K562 (cell line): Measurements from ENCODE around the gene CDKN2AIP. TPM values are rescaled to one million over a fixed set of nuclear protein-coding genes. Genes with fewer than 3 reads are reported as not detected.
"Not testable (repeated sequence)": the region's sequence is repeated elsewhere in the genome, so short reads cannot be mapped to it uniquely, and the experiment has no call there.

Source experiments
- ATAC-seq: fragments of 200-7000 bp; cut with Tn5 transposase; 3 replicates; pipeline ENCODE4 v1.9.1; 2020; ENCODE audit warnings: moderate library complexity
- BruUV-seq: library from RNA; stranded (reverse); fragments of 400-500 nt; replicated peaks from 2 replicates; lab custom pipeline; 2021; lab: Mats Ljungman, UMichigan
- CTCF ChIA-PET: fragments of 300-600 bp; formaldehyde crosslinking; extraction: SDS; loops from one replicate; lab custom pipeline; 2021; ENCODE audit warnings: low intra/inter-chr PET ratio; lab: Yijun Ruan, JAX
- POLR2A ChIA-PET: fragments of 300-600, 350-650 bp; sonication (Branson Sonifier 250); formaldehyde crosslinking; extraction: SDS; loops from one replicate; lab custom pipeline; 2021; ENCODE audit warnings: antibody characterized with exemption, inconsistent platforms; lab: Yijun Ruan, JAX
- DNase-seq, 4 experiments: peaks; one replicate each; pipeline versions ENCODE4 v3.0.0 to v3.0.0-alpha.2; 2011 to 2018; ENCODE audit warnings: low spot score in 3 of 4, mixed read lengths in 3 of 4; ENCODE audit errors: extremely low read depth in 1 of 4
- FAIRE-seq: peaks from 2 replicates; lab custom pipeline; 2011; peaks lifted over from hg19 to GRCh38; lab: Jason Lieb, UNC
- H2AFZ ChIP-seq: 2 replicates; pipeline ENCODE4 v1.6.0; 2011; ENCODE audit warnings: low read depth, low read length, control low read depth, inconsistent platforms
- H3K27ac ChIP-seq: fragments of 200-600 bp; 3 replicates; pipeline ENCODE4 v1.8.0; 2011; ENCODE audit warnings: low read depth, mild to moderate bottlenecking, control low read depth, inconsistent platforms, low read length, moderate library complexity, mixed read lengths; ENCODE audit errors: extremely low read depth
- H3K27me3 ChIP-seq, 2 experiments: fragments of 300-600 bp in 1 of 2; 2 replicates in 1 of 2; 3 replicates in 1 of 2; pipeline versions ENCODE4 v1.6.0 to v1.8.0; 2011; ENCODE audit warnings: inconsistent platforms in 2 of 2, low read length in 2 of 2, mild to moderate bottlenecking in 1 of 2, mixed read lengths in 1 of 2, moderate library complexity in 1 of 2; ENCODE audit not compliant: control insufficient read depth in 2 of 2, insufficient read depth in 2 of 2
- H3K36me3 ChIP-seq: fragments of 300-600 bp; 3 replicates; pipeline ENCODE4 v1.8.0; 2011; ENCODE audit warnings: mild to moderate bottlenecking, low read length, inconsistent platforms; ENCODE audit not compliant: control insufficient read depth, insufficient read depth
- H3K4me1 ChIP-seq, 2 experiments: fragments of 200-600 bp in 1 of 2; replicated peaks in 1 of 2; 2 replicates in 1 of 2; 3 replicates in 1 of 2; pipeline versions ENCODE4 v1.5.1 to v1.8.0; 2011; ENCODE audit warnings: inconsistent platforms in 2 of 2, low read length in 2 of 2, mild to moderate bottlenecking in 1 of 2, mixed read lengths in 1 of 2, moderate library complexity in 1 of 2; ENCODE audit not compliant: control insufficient read depth in 2 of 2, insufficient read depth in 2 of 2
- H3K4me2 ChIP-seq: 2 replicates; pipeline ENCODE4 v1.6.1; 2011; ENCODE audit warnings: low read length, control low read depth, inconsistent platforms, mixed read lengths; ENCODE audit not compliant: insufficient read depth
- H3K4me3 ChIP-seq: fragments of 200-600 bp; sonication (generic), shearing (Covaris generic); 2 replicates; pipeline ENCODE4 v1.5.1; 2016; ENCODE audit warnings: control low read depth, inconsistent platforms
- H3K79me2 ChIP-seq: fragments of 200-600 bp; 3 replicates; pipeline ENCODE4 v1.8.0; 2011; ENCODE audit warnings: low read length, inconsistent platforms; ENCODE audit not compliant: control insufficient read depth, insufficient read depth
- H3K9ac ChIP-seq, 2 experiments: 2 replicates each; pipeline versions ENCODE4 v1.6.0 to v1.6.1; 2011; ENCODE audit warnings: low read depth in 2 of 2, low read length in 2 of 2, control low read depth in 1 of 2, inconsistent platforms in 1 of 2, mild to moderate bottlenecking in 1 of 2, mixed read lengths in 1 of 2; ENCODE audit not compliant: insufficient read depth in 1 of 2
- H3K9me1 ChIP-seq: one replicate; pipeline ENCODE4 v1.6.0; 2011; ENCODE audit warnings: inconsistent platforms, mild to moderate bottlenecking, low read length, moderate library complexity; ENCODE audit not compliant: control insufficient read depth, insufficient read depth
- H3K9me3 ChIP-seq: replicated peaks from 2 replicates; pipeline ENCODE4 v1.5.1; 2011; ENCODE audit warnings: low read depth, low read length, inconsistent platforms; ENCODE audit not compliant: control insufficient read depth, insufficient read depth
- H4K20me1 ChIP-seq: replicated peaks from 2 replicates; pipeline ENCODE4 v1.6.1; 2011; ENCODE audit warnings: low read length, inconsistent platforms, mixed read lengths; ENCODE audit not compliant: control insufficient read depth, insufficient read depth
- BCLAF1 ChIP-seq, 2 experiments: fragments of 450-650 bp in 1 of 2; IDR thresholded peaks; 2 replicates each; pipeline ENCODE4 v1.6.1; 2011 to 2017; ENCODE audit warnings: low read depth in 2 of 2, antibody characterized with exemption in 1 of 2, borderline replicate concordance in 1 of 2, low read length in 1 of 2, mild to moderate bottlenecking in 1 of 2, mixed read lengths in 1 of 2; ENCODE audit not compliant: control insufficient read depth in 1 of 2
- ELF2 ChIP-seq: fragments of 250-450 bp; sonication (Bioruptor Pico); IDR thresholded peaks from 2 replicates; pipeline ENCODE4 v1.5.0; 2021; ENCODE audit warnings: mild to moderate bottlenecking
- MAX ChIP-seq: sonication (generic); formaldehyde crosslinking; IDR thresholded peaks from 2 replicates; pipeline ENCODE4 v1.9.0; 2022; ENCODE audit warnings: mild to moderate bottlenecking, missing genetic modification reagents
- MTF1 ChIP-seq: fragments of 250-450 bp; sonication (Bioruptor Pico); IDR thresholded peaks from 2 replicates; pipeline ENCODE4 v1.9.0; 2021; ENCODE audit warnings: moderate library complexity, mild to moderate bottlenecking, inconsistent platforms, borderline replicate concordance
- NEUROD1 ChIP-seq: fragments of 150-350 bp; IDR thresholded peaks from 2 replicates; pipeline ENCODE4 v1.6.1; 2014; ENCODE audit warnings: borderline replicate concordance, low read length, low read depth; ENCODE audit not compliant: partially characterized antibody
- RB1 ChIP-seq: fragments of 450-650 bp; IDR thresholded peaks from 2 replicates; pipeline ENCODE4 v1.6.1; 2017; ENCODE audit warnings: low read depth, mild to moderate bottlenecking
- TFAM ChIP-seq: fragments of 250-450 bp; sonication (Bioruptor Pico); conservative IDR thresholded peaks from 2 replicates; pipeline ENCODE4 v1.5.0; 2021; ENCODE audit warnings: mild to moderate bottlenecking, moderate library complexity
- USF1 ChIP-seq: sonication (generic); formaldehyde crosslinking; IDR thresholded peaks from 2 replicates; pipeline ENCODE4 v1.9.0; 2022; ENCODE audit warnings: mild to moderate bottlenecking, missing genetic modification reagents
- WGBS: fragments of 100-300 bp; shearing (Covaris generic); methylation state at CpG from one replicate; pipeline ENCODE4 v1.1.6; 2016; ENCODE audit warnings: low coverage, mixed read lengths; ENCODE audit not compliant: insufficient coverage; ENCODE audit errors: missing lambda C conversion rate; 5-methylcytosine and 5-hydroxymethylcytosine counted together
- in situ Hi-C: fragments of 300-500 bp; cut with MboI; formaldehyde crosslinking; loops from 4 replicates; pipeline ENCODE4 v1.15.0; 2018; ENCODE audit warnings: inconsistent platforms, mixed read lengths
- intact Hi-C: fragments of 100-400 bp; cut with micrococcal nuclease; formaldehyde crosslinking; loops from 2 replicates; pipeline ENCODE4 v1.14.2; 2022
- polyA plus RNA-seq, 8 experiments: library from polyadenylated mRNA; depleted of rRNA in 4 of 8; stranded (reverse) in 5 of 8; unstranded in 3 of 8; fragments of >200 nt; fragmentation: Nextera tagmentation in 2 of 8; fragmentation: Illumina TruSeq in 1 of 8; extraction: Ambion mirVana in 2 of 8; extraction: Trizol in 1 of 8; gene quantifications; 2 replicates each; pipeline versions ENCODE4 v1.2.1 to v1.2.3, GENCODE V29; 2011 to 2014; ENCODE audit warnings: inconsistent platforms in 1 of 8, missing spikeins in 1 of 8
- total RNA-seq, 7 experiments: library from RNA; depleted of rRNA in 6 of 7; stranded (reverse); fragments of >200 nt in 6 of 7; fragmentation: Illumina TruSeq in 2 of 7; extraction: Trizol in 2 of 7; gene quantifications; 2 replicates each; pipeline versions ENCODE4 v1.2.1 to v1.2.3, GENCODE V29; 2011 to 2021; ENCODE audit warnings: low replicate concordance in 1 of 7

CDKN2AIP gene
- total and polyA plus RNA-seq, 9 of the 15 experiments (the other 6 are each of a cell fraction or from before 2014, with no cell fraction given) = 5.9 to 22.0 (median 19.7) TPM

- WGBS = 22% methylated on average over 2 of the region's 2 CpGs
- no peaks in the 10 kb centered on the region; a peak in 1 of 5 replicates for H3K27me3 ChIP-seq
- TF ChIP-seq NEUROD1 (no peak), BCLAF1 (IDR thresholded peaks at IDR 0.05; ENCODE audit: borderline replicate concordance in 1 of 2, control insufficient read depth in 1 of 2, low read depth in 2 of 2, low read length in 1 of 2) (no peak), RB1 (no peak), MAX (CRISPR knock-in tag) (no peak), ELF2 (no peak), TFAM (CRISPR knock-in tag) (no peak), MTF1 (no peak), USF1 (CRISPR knock-in tag) (no peak)
- H3K4me1 ChIP-seq = peaks cover 3% of the 10 kb centered on the region in 2 experiments; a peak in 3 of 5 replicates
- H3K9me3 ChIP-seq = no peaks in the 10 kb centered on the region
- H3K79me2 ChIP-seq = no peaks in the 10 kb centered on the region
- intact Hi-C loops = loop anchor here (10.0 kb wide), 2 partner anchors 366 to 626 kb away; no protein-coding TSS in a partner anchor
- in situ Hi-C loops = loop anchor here (10.0 kb wide), 1 partner anchor 126 kb away; no protein-coding TSS in a partner anchor
- DNase-seq (no peak), FAIRE-seq (no peak), ATAC-seq (no peak)
- H3K9ac ChIP-seq = no peak overlapping the region
- H3K4me3 ChIP-seq = no peak overlapping the region
- H3K36me3 ChIP-seq = no peaks in the 10 kb centered on the region
- ChIA-PET POLR2A (no interaction called here), CTCF (no interaction called here)
- no TSS peak for BruUV-seq
- no peak overlapping the region for H3K27ac ChIP-seq
- no peak overlapping the region for H3K4me2 ChIP-seq
- H4K20me1 ChIP-seq = no peaks in the 10 kb centered on the region; the same call in 1 of the 2 replicates
- no peak overlapping the region for H2AFZ ChIP-seq
- H3K9me1 ChIP-seq = no peaks in the 10 kb centered on the region
Observed at GRCh38 chr4:183478926-183479325, 34.5 kb downstream of the CDKN2AIP start.

- H3K4me2 ChIP-seq, H3K79me2 ChIP-seq, BruUV-seq, H3K4me1 ChIP-seq, CTCF ChIA-PET, POLR2A ChIA-PET, H3K4me3 ChIP-seq, intact Hi-C loops, in situ Hi-C loops, H3K36me3 ChIP-seq, DNase-seq, H4K20me1 ChIP-seq, H3K27ac ChIP-seq, H3K9ac ChIP-seq, FAIRE-seq, H3K9me3 ChIP-seq, H2AFZ ChIP-seq, ATAC-seq, H3K27me3 ChIP-seq, H3K9me1 ChIP-seq: not testable (repeated sequence)
- 77% methylated on average over 22 of the region's 33 CpGs for WGBS
Observed at GRCh38 chr4:183482515-183483095, 38.2 kb downstream of the CDKN2AIP start.
